SK-N-SH treated with all-trans-retinoic acid at 6 μM for 48 hours (cell line): ENCODE results near the gene RAE1.

Experiments
- ATAC-seq: fragments of 200-7000 bp; cut with Tn5 transposase; 3 replicates; pipeline ENCODE4 v1.9.1; 2020; ENCODE audit warnings: mild to moderate bottlenecking, moderate library complexity
- ARNTL ChIP-seq: fragments of 450-650 bp; formaldehyde crosslinking; IDR thresholded peaks from 2 replicates; pipeline ENCODE4 v1.5.0; 2020; ENCODE audit warnings: low read depth, mild to moderate bottlenecking, moderate library complexity, borderline replicate concordance
- BACH2 ChIP-seq: fragments of 250-450 bp; sonication (Bioruptor Pico); IDR thresholded peaks from 2 replicates; pipeline ENCODE4 v1.9.0; 2021; ENCODE audit warnings: mild to moderate bottlenecking, borderline replicate concordance
- CSDC2 ChIP-seq: fragments of 250-450 bp; sonication (Bioruptor Pico); IDR thresholded peaks from 2 replicates; pipeline ENCODE4 v1.5.0; 2020; ENCODE audit warnings: mild to moderate bottlenecking, moderate library complexity
- ESRRG ChIP-seq: fragments of 250-450 bp; sonication (Bioruptor Pico); IDR thresholded peaks from 2 replicates; pipeline ENCODE4 v1.6.1; 2021; ENCODE audit warnings: mild to moderate bottlenecking
- GLIS3 ChIP-seq: fragments of 250-450 bp; sonication (Bioruptor Pico); IDR thresholded peaks from 2 replicates; pipeline ENCODE4 v1.5.0; 2020; ENCODE audit warnings: mild to moderate bottlenecking, moderate library complexity
- ISL1 ChIP-seq: fragments of 250-450 bp; sonication (Bioruptor Pico); IDR thresholded peaks from 2 replicates; pipeline ENCODE4 v2.1.2; 2022; ENCODE audit warnings: mild to moderate bottlenecking, moderate library complexity
- OSR1 ChIP-seq: fragments of 250-450 bp; sonication (Bioruptor Pico); IDR thresholded peaks from 2 replicates; pipeline ENCODE4 v1.8.0; 2022; ENCODE audit warnings: moderate library complexity, mild to moderate bottlenecking, inconsistent platforms
- PPARA ChIP-seq: fragments of 250-450 bp; sonication (Bioruptor Pico); IDR thresholded peaks from 2 replicates; pipeline ENCODE4 v1.5.0; 2020; ENCODE audit warnings: mild to moderate bottlenecking, borderline replicate concordance
- RARB ChIP-seq: fragments of 250-450 bp; sonication (Bioruptor Pico); IDR thresholded peaks from 2 replicates; pipeline ENCODE4 v1.8.0; 2021; ENCODE audit warnings: mild to moderate bottlenecking, moderate library complexity
- TOX ChIP-seq: fragments of 250-450 bp; sonication (Bioruptor Pico); IDR thresholded peaks from 2 replicates; pipeline ENCODE4 v1.8.0; 2021; ENCODE audit warnings: mild to moderate bottlenecking, moderate library complexity, borderline replicate concordance
- ZC3H10 ChIP-seq: fragments of 250-450 bp; sonication (Bioruptor Pico); IDR thresholded peaks from 2 replicates; pipeline ENCODE4 v1.5.1; 2021; ENCODE audit warnings: mild to moderate bottlenecking, moderate library complexity
- ZFP3 ChIP-seq: fragments of 250-450 bp; sonication (Bioruptor Pico); IDR thresholded peaks from 2 replicates; pipeline ENCODE4 v1.5.0; 2020; ENCODE audit warnings: mild to moderate bottlenecking, moderate library complexity
- ZFP30 ChIP-seq: fragments of 450-650 bp; formaldehyde crosslinking; IDR thresholded peaks from 2 replicates; pipeline ENCODE4 v1.5.0; 2022; ENCODE audit warnings: mild to moderate bottlenecking, moderate library complexity
- ZNF70 ChIP-seq: fragments of 450-650 bp; formaldehyde crosslinking; IDR thresholded peaks from 2 replicates; pipeline ENCODE4 v1.5.0; 2020; ENCODE audit warnings: mild to moderate bottlenecking, moderate library complexity
- ZNF8 ChIP-seq: fragments of 450-650 bp; formaldehyde crosslinking; IDR thresholded peaks from 2 replicates; pipeline ENCODE4 v1.5.0; 2020; ENCODE audit warnings: mild to moderate bottlenecking, moderate library complexity
- TF ChIP-seq, protein P1 (sequence below): fragments of 250-450 bp; sonication (Bioruptor Pico); IDR thresholded peaks from 2 replicates; pipeline ENCODE4 v1.5.1; 2020; ENCODE audit warnings: low read depth, mild to moderate bottlenecking, moderate library complexity
- TF ChIP-seq, protein P2 (sequence below): fragments of 250-450 bp; sonication (Bioruptor Pico); IDR thresholded peaks from 2 replicates; pipeline ENCODE4 v1.5.1; 2021; ENCODE audit warnings: mild to moderate bottlenecking, moderate library complexity
- TF ChIP-seq, protein P3 (sequence below): fragments of 250-450 bp; sonication (Bioruptor Pico); IDR thresholded peaks from 2 replicates; pipeline ENCODE4 v1.5.0; 2020; ENCODE audit warnings: mild to moderate bottlenecking, moderate library complexity

Gene RAE1

DNA sequence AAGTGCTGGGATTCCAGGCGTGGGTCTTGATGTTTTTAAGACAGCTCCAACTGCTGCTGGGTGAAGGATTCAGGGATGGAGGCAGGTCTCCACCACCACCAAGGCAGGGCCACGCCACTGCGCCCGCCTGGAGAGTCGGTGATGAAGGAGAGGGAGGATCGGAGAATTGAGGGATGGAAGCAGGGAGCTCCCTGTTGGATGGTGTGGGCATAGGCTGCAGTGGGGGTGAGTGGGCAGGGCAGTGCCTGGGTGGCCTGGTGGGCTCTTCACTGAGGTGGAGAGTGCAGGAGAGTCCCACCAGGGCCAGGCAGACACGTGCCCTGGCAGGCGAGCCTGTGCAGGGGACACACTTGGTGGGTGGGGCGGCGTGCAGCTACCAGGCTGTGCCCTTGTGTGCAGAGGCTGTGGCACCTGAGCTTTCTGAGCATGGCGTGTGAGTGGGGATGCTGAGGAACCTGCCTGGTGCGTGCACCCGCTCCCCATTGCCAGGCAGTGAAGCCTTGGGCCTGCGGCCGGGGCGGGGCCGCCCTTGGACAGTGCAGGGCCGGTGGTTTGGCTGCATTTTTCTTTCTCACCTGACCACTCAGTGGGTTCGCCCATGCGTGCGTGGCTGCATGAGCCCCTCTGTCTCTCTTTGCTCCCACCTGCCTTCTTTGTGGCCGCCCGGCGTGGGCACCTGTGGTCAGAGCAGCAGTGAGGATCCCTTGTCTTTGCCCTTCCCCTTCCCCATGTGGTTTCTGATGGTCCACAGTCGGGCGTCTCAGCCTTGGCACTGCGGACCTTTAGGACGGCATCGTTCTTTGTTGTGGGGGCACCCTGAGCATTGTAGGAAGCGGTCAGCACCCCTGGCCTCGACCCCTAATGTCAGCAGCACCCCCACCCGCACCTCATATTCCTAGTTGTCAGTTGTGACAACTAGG lies 51.4 kb downstream of the RAE1 start:
- ATAC-seq = no peak
- TF ChIP-seq, protein P1, sequence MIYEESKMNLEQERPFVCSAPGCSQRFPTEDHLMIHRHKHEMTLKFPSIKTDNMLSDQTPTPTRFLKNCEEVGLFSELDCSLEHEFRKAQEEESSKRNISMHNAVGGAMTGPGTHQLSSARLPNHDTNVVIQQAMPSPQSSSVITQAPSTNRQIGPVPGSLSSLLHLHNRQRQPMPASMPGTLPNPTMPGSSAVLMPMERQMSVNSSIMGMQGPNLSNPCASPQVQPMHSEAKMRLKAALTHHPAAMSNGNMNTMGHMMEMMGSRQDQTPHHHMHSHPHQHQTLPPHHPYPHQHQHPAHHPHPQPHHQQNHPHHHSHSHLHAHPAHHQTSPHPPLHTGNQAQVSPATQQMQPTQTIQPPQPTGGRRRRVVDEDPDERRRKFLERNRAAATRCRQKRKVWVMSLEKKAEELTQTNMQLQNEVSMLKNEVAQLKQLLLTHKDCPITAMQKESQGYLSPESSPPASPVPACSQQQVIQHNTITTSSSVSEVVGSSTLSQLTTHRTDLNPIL (CRISPR knock-in tag) = no peak
- TF ChIP-seq ZNF8 (CRISPR knock-in tag) = no peak
- no peak for TF ChIP-seq PPARA (CRISPR knock-in tag)
- no peak for TF ChIP-seq BACH2 (CRISPR knock-in tag)
- TF ChIP-seq, protein P2, sequence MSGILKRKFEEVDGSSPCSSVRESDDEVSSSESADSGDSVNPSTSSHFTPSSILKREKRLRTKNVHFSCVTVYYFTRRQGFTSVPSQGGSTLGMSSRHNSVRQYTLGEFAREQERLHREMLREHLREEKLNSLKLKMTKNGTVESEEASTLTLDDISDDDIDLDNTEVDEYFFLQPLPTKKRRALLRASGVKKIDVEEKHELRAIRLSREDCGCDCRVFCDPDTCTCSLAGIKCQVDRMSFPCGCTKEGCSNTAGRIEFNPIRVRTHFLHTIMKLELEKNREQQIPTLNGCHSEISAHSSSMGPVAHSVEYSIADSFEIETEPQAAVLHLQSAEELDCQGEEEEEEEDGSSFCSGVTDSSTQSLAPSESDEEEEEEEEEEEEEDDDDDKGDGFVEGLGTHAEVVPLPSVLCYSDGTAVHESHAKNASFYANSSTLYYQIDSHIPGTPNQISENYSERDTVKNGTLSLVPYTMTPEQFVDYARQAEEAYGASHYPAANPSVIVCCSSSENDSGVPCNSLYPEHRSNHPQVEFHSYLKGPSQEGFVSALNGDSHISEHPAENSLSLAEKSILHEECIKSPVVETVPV (CRISPR knock-in tag) = no peak
- TF ChIP-seq GLIS3 (CRISPR knock-in tag) = no peak

DNA sequence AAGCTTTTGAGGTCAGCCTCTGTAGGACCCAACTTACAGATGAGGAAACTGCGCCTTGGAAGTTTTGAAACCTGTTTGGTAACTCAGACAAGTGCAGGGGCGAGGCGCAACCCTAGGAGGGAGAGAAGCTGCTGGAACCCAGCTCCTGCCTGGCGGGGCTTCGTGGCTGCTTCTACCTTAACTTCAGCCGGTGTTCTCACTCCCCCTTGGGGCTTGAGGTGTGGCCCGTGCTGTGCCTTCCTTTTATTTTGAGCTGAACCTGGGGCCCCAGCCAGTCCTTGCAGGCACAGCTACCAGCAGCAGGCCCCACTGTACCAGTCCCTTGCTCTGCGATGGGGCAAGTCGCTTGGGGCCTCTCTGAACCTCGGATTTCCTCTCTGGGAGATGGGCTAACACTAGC lies 52.2 kb downstream of the RAE1 start:
- TF ChIP-seq TOX (CRISPR knock-in tag) (no peak), ARNTL (CRISPR knock-in tag) (no peak), GLIS3 (CRISPR knock-in tag) (no peak), ZC3H10 (CRISPR knock-in tag) (no peak), RARB (CRISPR knock-in tag) (no peak), ZFP3 (CRISPR knock-in tag) (no peak), ZFP30 (CRISPR knock-in tag) (no peak), PPARA (CRISPR knock-in tag) (no peak), CSDC2 (CRISPR knock-in tag) (no peak), ZNF8 (CRISPR knock-in tag) (no peak), ESRRG (CRISPR knock-in tag) (no peak), ISL1 (no peak), BACH2 (CRISPR knock-in tag) (no peak), ZNF70 (no peak), OSR1 (CRISPR knock-in tag) (no peak)
- TF ChIP-seq, protein P1 (CRISPR knock-in tag) = no peak
- TF ChIP-seq, protein P3, sequence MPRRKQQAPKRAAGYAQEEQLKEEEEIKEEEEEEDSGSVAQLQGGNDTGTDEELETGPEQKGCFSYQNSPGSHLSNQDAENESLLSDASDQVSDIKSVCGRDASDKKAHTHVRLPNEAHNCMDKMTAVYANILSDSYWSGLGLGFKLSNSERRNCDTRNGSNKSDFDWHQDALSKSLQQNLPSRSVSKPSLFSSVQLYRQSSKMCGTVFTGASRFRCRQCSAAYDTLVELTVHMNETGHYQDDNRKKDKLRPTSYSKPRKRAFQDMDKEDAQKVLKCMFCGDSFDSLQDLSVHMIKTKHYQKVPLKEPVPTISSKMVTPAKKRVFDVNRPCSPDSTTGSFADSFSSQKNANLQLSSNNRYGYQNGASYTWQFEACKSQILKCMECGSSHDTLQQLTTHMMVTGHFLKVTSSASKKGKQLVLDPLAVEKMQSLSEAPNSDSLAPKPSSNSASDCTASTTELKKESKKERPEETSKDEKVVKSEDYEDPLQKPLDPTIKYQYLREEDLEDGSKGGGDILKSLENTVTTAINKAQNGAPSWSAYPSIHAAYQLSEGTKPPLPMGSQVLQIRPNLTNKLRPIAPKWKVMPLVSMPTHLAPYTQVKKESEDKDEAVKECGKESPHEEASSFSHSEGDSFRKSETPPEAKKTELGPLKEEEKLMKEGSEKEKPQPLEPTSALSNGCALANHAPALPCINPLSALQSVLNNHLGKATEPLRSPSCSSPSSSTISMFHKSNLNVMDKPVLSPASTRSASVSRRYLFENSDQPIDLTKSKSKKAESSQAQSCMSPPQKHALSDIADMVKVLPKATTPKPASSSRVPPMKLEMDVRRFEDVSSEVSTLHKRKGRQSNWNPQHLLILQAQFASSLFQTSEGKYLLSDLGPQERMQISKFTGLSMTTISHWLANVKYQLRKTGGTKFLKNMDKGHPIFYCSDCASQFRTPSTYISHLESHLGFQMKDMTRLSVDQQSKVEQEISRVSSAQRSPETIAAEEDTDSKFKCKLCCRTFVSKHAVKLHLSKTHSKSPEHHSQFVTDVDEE (CRISPR knock-in tag) = no peak
- TF ChIP-seq, protein P2 (CRISPR knock-in tag) = no peak
- no peak for ATAC-seq

DNA sequence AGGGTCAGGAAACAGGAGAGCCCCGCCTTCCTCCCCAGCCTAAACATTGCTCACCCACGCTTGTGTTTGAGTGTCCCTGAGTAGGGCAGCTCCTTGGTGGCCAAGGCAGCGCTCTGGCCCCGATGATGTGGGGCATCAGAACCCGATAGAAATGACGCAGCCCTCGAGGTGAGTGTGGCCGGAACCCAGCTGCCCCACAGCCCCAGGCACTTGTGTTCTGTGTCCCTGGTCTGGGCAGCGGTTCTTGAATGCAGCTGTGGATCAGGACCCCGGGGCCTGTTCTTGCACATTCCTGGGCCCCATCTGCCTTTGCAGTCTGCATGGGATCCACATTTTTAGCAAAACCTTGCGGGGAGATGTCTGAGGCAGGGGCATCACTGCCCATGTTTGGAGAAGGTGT lies 53.0 kb downstream of the RAE1 start:
- ATAC-seq = no peak
- no peak for TF ChIP-seq ZFP30 (CRISPR knock-in tag)
- no peak for TF ChIP-seq ZNF8 (CRISPR knock-in tag)
- no peak for TF ChIP-seq CSDC2 (CRISPR knock-in tag)
- TF ChIP-seq, protein P3 (CRISPR knock-in tag) = no peak
- TF ChIP-seq ARNTL (CRISPR knock-in tag) = no peak
- no peak for TF ChIP-seq ZNF70
- no peak for TF ChIP-seq TOX (CRISPR knock-in tag)
- no peak for TF ChIP-seq OSR1 (CRISPR knock-in tag)
- no peak for TF ChIP-seq BACH2 (CRISPR knock-in tag)
- no peak for TF ChIP-seq ZC3H10 (CRISPR knock-in tag)
